Lower leg skin (tissue), 3 donors: ENCODE measurements around the gene ZNF787.

Experiments
- POLR2A ChIP-seq, 2 donors: fragments of 450-650 bp; IDR thresholded peaks; one replicate each; pipeline ENCODE4 v1.6.1; 2016 to 2017; ENCODE audit warnings: antibody characterized with exemption in 2 of 2, mild to moderate bottlenecking in 1 of 2, moderate library complexity in 1 of 2
- TF ChIP-seq, protein P1 (sequence below), 3 donors: fragments of 450-650 bp; IDR thresholded peaks; one replicate each; pipeline ENCODE4 v1.5.1; 2016; ENCODE audit warnings: antibody characterized with exemption in 3 of 3, mild to moderate bottlenecking in 3 of 3, moderate library complexity in 2 of 3

DNA sequence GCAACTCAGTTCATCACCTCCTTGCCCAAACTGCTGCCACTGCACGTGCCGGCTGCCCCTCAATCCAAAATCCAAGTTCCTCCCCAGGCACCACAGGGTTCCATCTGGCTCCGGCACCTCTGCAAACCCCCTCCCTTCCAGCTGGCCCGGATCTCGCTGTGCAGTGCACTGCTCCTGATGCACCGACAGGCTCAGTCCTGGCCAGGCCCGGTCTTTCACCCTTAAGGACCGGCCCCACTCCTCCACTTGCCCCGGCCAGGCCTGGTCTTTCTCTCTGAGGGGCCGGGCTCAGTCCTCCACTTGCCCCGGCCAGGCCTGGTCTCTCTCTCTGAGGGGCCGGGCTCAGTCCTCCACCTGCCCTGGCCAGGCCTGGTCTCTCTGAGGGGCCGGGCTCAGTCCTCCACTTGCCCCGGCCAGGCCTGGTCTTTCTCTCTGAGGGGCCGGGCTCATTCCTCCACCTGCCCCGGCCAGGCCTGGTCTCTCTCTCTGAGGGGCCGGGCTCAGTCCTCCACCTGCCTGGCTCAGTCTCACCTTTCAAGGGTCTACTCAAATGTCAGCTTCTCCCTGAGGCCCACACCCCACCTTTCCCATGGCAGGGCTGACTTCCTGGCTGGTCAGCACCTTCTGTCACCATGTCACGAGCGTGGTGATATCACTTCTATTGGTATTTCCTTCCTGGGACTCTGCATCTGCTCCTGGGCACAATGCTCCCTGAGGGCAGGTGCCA, 6.9 kb downstream of the ZNF787 start:
- TF ChIP-seq, protein P1, sequence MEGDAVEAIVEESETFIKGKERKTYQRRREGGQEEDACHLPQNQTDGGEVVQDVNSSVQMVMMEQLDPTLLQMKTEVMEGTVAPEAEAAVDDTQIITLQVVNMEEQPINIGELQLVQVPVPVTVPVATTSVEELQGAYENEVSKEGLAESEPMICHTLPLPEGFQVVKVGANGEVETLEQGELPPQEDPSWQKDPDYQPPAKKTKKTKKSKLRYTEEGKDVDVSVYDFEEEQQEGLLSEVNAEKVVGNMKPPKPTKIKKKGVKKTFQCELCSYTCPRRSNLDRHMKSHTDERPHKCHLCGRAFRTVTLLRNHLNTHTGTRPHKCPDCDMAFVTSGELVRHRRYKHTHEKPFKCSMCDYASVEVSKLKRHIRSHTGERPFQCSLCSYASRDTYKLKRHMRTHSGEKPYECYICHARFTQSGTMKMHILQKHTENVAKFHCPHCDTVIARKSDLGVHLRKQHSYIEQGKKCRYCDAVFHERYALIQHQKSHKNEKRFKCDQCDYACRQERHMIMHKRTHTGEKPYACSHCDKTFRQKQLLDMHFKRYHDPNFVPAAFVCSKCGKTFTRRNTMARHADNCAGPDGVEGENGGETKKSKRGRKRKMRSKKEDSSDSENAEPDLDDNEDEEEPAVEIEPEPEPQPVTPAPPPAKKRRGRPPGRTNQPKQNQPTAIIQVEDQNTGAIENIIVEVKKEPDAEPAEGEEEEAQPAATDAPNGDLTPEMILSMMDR (IDR thresholded peaks at IDR 0.05): no peak
- TF ChIP-seq POLR2A (IDR thresholded peaks at IDR 0.05): no peak
